IMR-90 (cell line): ENCODE results near the gene USP40.

Source experiments
- POLR2A ChIP-seq: IDR thresholded peaks from 2 replicates; pipeline ENCODE4 v1.6.1; 2012; ENCODE audit warnings: mild to moderate bottlenecking, low read depth, low read length
- TF ChIP-seq, protein P1 (sequence below): conservative IDR thresholded peaks from 2 replicates; pipeline ENCODE4 v1.5.1; 2012; ENCODE audit warnings: mild to moderate bottlenecking, low read depth, low read length, improper control_type of control experiment

DNA sequence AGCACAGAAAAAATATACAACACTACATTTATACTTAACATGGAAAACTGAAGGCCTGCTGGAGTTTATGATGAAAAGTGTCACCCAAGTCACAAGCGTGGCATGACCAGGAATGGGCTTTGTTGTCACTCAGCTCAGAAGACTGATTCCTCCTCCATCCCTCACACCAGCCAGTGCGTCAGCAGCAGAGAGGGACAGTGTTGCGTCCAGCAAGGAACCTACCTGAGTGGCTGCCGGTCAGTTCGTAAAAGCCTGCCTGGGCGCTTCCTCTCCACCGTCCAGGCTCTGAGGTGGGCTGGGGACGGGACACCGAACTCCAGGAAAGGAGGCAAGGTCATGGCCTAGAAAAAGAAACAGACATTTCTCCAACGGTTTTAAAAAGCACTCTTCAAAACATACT is 77.4 kb downstream of the USP40 start:
- no peak for TF ChIP-seq POLR2A
- TF ChIP-seq, protein P1, sequence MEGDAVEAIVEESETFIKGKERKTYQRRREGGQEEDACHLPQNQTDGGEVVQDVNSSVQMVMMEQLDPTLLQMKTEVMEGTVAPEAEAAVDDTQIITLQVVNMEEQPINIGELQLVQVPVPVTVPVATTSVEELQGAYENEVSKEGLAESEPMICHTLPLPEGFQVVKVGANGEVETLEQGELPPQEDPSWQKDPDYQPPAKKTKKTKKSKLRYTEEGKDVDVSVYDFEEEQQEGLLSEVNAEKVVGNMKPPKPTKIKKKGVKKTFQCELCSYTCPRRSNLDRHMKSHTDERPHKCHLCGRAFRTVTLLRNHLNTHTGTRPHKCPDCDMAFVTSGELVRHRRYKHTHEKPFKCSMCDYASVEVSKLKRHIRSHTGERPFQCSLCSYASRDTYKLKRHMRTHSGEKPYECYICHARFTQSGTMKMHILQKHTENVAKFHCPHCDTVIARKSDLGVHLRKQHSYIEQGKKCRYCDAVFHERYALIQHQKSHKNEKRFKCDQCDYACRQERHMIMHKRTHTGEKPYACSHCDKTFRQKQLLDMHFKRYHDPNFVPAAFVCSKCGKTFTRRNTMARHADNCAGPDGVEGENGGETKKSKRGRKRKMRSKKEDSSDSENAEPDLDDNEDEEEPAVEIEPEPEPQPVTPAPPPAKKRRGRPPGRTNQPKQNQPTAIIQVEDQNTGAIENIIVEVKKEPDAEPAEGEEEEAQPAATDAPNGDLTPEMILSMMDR, result no peak
